MM.1S (cell line): ENCODE results near the gene PDCD2L.

ENCODE experiments used
- CTCF ChIP-seq: fragments of 300-600 bp; sonication (generic); IDR thresholded peaks from 2 replicates; pipeline ENCODE4 v1.5.1; 2016; ENCODE audit warnings: antibody characterized with exemption, low read length, mixed read lengths
- EZH2 ChIP-seq: fragments of 300-600 bp; sonication (generic); optimal IDR thresholded peaks from 2 replicates; pipeline ENCODE3; 2017; ENCODE audit warnings: low read depth, mild to moderate bottlenecking, antibody characterized with exemption, low read length, mixed read lengths
- EZH2phosphoT487 ChIP-seq: fragments of 300-600 bp; sonication (generic); IDR thresholded peaks from 2 replicates; pipeline ENCODE4 v1.6.1; 2018; ENCODE audit warnings: antibody characterized with exemption, low read length

GRCh38 chr19:34364830-34365462 lies 39.3 kb upstream of the PDCD2L start, which contains the start of gene GPI:
- TF ChIP-seq CTCF (no peak), EZH2 (no peak), EZH2phosphoT487 (no peak)
